Activated CD8-positive, alpha-beta T cell treated with anti-CD3 and anti-CD28 coated beads for 36 hours (primary cell): Measurements from ENCODE around the gene REV1. TPM values are rescaled to one million over a fixed set of nuclear protein-coding genes. Genes with fewer than 3 reads are reported as not detected.

Source experiments
- ATAC-seq: fragments of 200-7000 bp; cut with Tn5 transposase; one replicate; pipeline ENCODE4 v1.10.0; 2021; ENCODE audit warnings: mild to moderate bottlenecking, moderate library complexity
- CTCF ChIA-PET: fragments of 350-600 bp; sonication (Branson Sonifier 250); formaldehyde crosslinking; loops from one replicate; lab custom pipeline; 2021; ENCODE audit warnings: antibody characterized with exemption; lab: Charles Lee
- POLR2A ChIA-PET: fragments of 350-600 bp; sonication (Branson Sonifier 250); formaldehyde crosslinking; loops from one replicate; lab custom pipeline; 2021; ENCODE audit warnings: antibody characterized with exemption; lab: Charles Lee
- DNase-seq: peaks from one replicate; pipeline ENCODE4 v3.0.0-alpha.2; 2020
- H3K27ac Mint-ChIP-seq: one replicate; pipeline ENCODE4 v1.8.0; 2021; ENCODE audit warnings: mild to moderate bottlenecking, mixed read lengths
- H3K27me3 Mint-ChIP-seq: one replicate; pipeline ENCODE4 v1.8.0; 2021; ENCODE audit warnings: mixed read lengths
- H3K36me3 Mint-ChIP-seq: one replicate; pipeline ENCODE4 v1.8.0; 2021; ENCODE audit warnings: low read depth, mixed read lengths
- H3K4me1 Mint-ChIP-seq: one replicate; pipeline ENCODE4 v1.8.0; 2021; ENCODE audit warnings: low read depth, mixed read lengths
- H3K4me3 Mint-ChIP-seq: one replicate; pipeline ENCODE4 v1.8.0; 2021; ENCODE audit warnings: mild to moderate bottlenecking, moderate library complexity, mixed read lengths
- H3K9me3 Mint-ChIP-seq: one replicate; pipeline ENCODE4 v1.8.0; 2021; ENCODE audit warnings: mixed read lengths
- CTCF ChIP-seq: fragments of 200-600 bp; IDR thresholded peaks from one replicate; pipeline ENCODE4 v1.8.0; 2022; ENCODE audit warnings: antibody characterized with exemption, mild to moderate bottlenecking
- intact Hi-C: fragments of 100-400 bp; cut with micrococcal nuclease; formaldehyde crosslinking; loops from one replicate; pipeline ENCODE4 v1.10.0; 2022
- total RNA-seq, 2 experiments: library from RNA; stranded (reverse); gene quantifications; one replicate each; pipeline ENCODE4 v1.2.3, GENCODE V29; 2021

Gene REV1
- total RNA-seq, 2 experiments from 2014 or later = 29.2 to 31.1 TPM

DNA sequence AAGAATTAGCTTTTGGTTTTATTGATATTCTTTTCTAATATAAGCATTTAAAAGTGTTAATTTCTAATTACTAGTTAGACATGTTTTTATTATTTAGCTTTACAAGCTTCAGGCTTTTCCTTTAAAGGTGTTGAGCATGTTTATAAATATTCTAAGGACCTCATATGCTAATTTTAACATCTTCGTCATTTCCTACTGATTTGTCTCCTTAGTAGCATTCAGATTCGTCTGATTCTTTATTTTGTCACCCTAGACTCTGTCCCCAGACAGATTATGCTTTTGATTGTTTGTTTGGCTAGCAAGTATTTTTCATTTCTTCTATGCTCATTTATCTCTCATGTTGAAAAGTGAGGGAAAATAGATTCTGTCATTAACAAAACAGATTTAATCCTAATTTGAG is 100.9 kb downstream of the REV1 start:
- intact Hi-C loops = no loop called here
- no peaks in the 10 kb centered on the region for H3K27me3 Mint-ChIP-seq
- no peak for DNase-seq
- no peak overlapping the region for H3K27ac Mint-ChIP-seq
- H3K4me3 Mint-ChIP-seq = no peak overlapping the region
- ATAC-seq = no peak
- CTCF ChIA-PET = no interaction called here
- H3K9me3 Mint-ChIP-seq = no peaks in the 10 kb centered on the region
- peaks cover 30% of the 10 kb centered on the region for H3K36me3 Mint-ChIP-seq
- no peak for TF ChIP-seq CTCF
- peaks cover 5% of the 10 kb centered on the region for H3K4me1 Mint-ChIP-seq
- POLR2A ChIA-PET = interaction anchor here (0.9 kb wide), 1 partner anchor 33 kb away, joined by 3 read pairs; no protein-coding TSS in a partner anchor

GRCh38 chr2:99386011-99386410 is 103.8 kb downstream of the REV1 start:
- no peak for DNase-seq
- TF ChIP-seq CTCF = no peak
- ATAC-seq = no peak
- ChIA-PET CTCF (no interaction called here), POLR2A (no interaction called here)
- Mint-ChIP-seq H3K27ac (peak overlapping the region; percentile 49), H3K9me3 (no peaks in the 10 kb centered on the region), H3K4me3 (no peak overlapping the region), H3K36me3 (peaks cover 37% of the 10 kb centered on the region), H3K27me3 (no peaks in the 10 kb centered on the region), H3K4me1 (peaks cover 4% of the 10 kb centered on the region)
- intact Hi-C loops = no loop called here

DNA sequence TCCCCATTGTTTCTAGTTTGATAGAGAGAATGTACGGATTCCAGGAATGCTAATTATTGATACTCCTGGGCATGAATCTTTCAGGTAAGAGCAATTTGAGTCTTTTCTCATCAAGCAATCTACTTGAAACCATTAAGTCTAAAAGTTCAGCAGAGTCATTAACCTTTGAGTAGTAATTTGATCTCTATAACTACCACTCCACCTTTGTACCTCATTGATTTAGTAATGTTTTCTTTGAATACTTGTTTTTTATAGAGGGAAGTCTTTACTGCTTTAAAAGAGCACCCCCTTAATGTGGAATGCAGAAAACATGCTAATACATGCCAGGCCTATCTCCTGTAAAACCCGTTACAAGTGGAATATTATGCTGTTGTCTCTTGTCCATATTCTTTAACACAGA is 107.7 kb downstream of the REV1 start:
- no peaks in the 10 kb centered on the region for H3K9me3 Mint-ChIP-seq
- no peak overlapping the region for H3K27ac Mint-ChIP-seq
- POLR2A ChIA-PET = interaction anchor here (0.8 kb wide), 1 partner anchor 14 kb away, joined by 3 read pairs; no protein-coding TSS in a partner anchor
- intact Hi-C loops = no loop called here
- H3K36me3 Mint-ChIP-seq = peaks cover 49% of the 10 kb centered on the region
- CTCF ChIA-PET = no interaction called here
- H3K4me3 Mint-ChIP-seq = no peak overlapping the region
- H3K4me1 Mint-ChIP-seq = peaks cover 29% of the 10 kb centered on the region
- ATAC-seq (no peak), DNase-seq (no peak)
- no peak for TF ChIP-seq CTCF
- no peaks in the 10 kb centered on the region for H3K27me3 Mint-ChIP-seq

DNA sequence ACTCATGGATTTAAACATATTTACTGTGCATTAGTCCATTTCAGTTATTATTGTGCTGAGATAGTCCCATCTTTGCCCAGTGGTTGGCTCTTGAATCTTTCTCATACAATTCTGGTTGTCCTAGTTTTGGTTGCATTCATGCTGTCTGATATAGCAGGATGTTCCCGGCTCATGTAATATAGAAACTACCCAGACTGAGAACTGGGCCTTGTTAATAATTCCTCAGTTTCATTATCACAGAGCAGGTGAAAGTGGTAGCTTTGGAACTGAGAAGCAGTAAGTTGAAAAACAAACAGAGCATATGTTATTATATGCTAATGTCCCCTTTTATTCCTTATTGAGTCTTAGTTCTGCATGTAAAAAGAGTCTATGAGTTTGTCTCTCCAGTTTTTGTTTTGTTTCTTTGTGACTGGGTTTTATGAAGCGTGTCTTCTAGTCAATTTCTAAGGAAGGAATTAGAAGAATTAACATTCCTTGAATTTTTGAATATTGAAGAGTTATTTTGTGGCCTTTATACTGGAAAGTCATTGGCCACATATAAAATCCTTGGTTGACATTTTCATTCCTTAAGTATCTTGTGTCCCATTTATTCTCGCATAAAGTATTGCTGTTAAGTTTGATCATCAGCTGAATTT is 109.3 kb downstream of the REV1 start:
- ChIA-PET POLR2A (no interaction called here), CTCF (no interaction called here)
- ATAC-seq (no peak), DNase-seq (no peak)
- intact Hi-C loops = no loop called here
- Mint-ChIP-seq H3K9me3 (no peaks in the 10 kb centered on the region), H3K4me3 (no peak overlapping the region), H3K27me3 (no peaks in the 10 kb centered on the region), H3K36me3 (peaks cover 54% of the 10 kb centered on the region), H3K4me1 (peaks cover 34% of the 10 kb centered on the region), H3K27ac (peak overlapping the region; percentile 28)
- no peak for TF ChIP-seq CTCF

GRCh38 chr2:99377879-99378278 is 111.9 kb downstream of the REV1 start:
- intact Hi-C loops = no loop called here
- ChIA-PET CTCF (no interaction called here), POLR2A (no interaction called here)
- no peak overlapping the region for H3K4me3 Mint-ChIP-seq
- H3K27ac Mint-ChIP-seq = peak overlapping the region; percentile 80
- H3K4me1 Mint-ChIP-seq = peaks cover 34% of the 10 kb centered on the region
- ATAC-seq = peak; percentile 64
- peaks cover 5% of the 10 kb centered on the region for H3K9me3 Mint-ChIP-seq
- DNase-seq = no peak
- TF ChIP-seq CTCF = no peak
- peaks cover 65% of the 10 kb centered on the region for H3K36me3 Mint-ChIP-seq
- H3K27me3 Mint-ChIP-seq = no peaks in the 10 kb centered on the region
